GM21360 (cell line): ENCODE data around the gene GTF2A1.
A peak's percentile ranks its signal among the peaks of the same experiment; 100 is the strongest.
"Not testable (repeated sequence)": the region's sequence is repeated elsewhere in the genome, so short reads cannot be mapped to it uniquely, and the experiment has no call there.

Experiments used
- ATAC-seq: cut with Tn5 transposase; IDR thresholded peaks from one replicate; pipeline ENCODE4 v1.9.1; 2021; ENCODE audit warnings: mild to moderate bottlenecking, moderate library complexity; ENCODE audit not compliant: unreplicated experiment

Gene GTF2A1

DNA sequence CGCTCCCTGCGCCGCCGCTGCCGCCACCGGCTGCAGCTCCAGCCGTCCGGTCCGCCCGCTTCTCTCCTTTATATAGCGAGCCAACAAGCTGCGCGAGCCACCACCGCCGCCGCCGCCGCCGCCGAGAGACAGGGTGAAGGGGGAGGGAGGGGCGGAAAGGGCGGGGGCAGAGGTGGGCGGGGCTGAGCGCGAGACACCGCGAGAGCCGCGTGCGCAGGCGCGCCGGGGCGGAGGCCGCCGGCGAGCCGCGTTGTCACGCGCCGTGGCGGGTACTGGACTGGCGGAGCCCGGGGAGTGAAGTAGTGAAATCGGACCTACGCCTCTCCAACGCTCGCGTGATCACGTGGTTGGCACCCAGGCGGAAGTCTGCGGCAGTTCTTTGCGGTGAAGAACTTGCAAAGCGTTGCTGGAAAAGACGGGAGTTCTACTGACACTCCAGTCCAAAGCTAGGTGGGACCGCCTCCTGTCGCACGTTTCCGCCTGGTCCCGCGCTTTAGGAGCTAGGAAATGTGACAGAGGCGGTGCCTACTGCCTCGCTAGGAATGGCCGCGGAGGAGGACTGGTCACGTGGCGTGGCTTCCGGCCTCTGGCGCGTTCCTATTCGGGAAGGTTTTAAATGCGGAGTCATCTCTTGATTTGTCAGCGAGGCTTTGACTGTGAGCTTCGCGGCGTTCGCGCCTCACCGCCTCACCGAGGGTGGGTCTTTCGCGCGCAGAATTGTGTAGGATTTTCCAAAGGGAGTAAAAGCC is at the start of gene GTF2A1:
GTF2A1 (minus strand) TSS at position 130 of the 749 bp plus-strand sequence. CDS start 441 bp downstream, outside the sequence.
- ATAC-seq: peak; percentile 69

DNA sequence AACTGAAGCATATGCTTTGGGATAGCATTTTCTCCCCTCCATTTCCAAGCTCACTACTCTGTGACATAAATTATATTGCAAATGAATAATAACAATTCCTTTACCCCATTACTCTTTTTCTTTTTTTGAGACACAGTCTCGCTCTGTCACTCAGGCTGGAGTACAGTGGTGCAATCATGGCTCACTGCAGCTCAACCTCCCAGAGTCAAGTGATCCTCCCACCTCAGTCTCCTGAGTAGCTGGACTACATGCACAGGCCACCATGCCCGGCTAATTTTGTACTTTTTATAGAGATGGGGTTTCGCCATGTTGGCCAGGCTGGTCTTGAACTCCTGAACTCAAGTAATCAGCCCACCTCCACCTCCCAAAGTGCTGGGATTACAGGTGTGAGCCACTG is 49.2 kb upstream of the GTF2A1 start:
- ATAC-seq: no peak

DNA sequence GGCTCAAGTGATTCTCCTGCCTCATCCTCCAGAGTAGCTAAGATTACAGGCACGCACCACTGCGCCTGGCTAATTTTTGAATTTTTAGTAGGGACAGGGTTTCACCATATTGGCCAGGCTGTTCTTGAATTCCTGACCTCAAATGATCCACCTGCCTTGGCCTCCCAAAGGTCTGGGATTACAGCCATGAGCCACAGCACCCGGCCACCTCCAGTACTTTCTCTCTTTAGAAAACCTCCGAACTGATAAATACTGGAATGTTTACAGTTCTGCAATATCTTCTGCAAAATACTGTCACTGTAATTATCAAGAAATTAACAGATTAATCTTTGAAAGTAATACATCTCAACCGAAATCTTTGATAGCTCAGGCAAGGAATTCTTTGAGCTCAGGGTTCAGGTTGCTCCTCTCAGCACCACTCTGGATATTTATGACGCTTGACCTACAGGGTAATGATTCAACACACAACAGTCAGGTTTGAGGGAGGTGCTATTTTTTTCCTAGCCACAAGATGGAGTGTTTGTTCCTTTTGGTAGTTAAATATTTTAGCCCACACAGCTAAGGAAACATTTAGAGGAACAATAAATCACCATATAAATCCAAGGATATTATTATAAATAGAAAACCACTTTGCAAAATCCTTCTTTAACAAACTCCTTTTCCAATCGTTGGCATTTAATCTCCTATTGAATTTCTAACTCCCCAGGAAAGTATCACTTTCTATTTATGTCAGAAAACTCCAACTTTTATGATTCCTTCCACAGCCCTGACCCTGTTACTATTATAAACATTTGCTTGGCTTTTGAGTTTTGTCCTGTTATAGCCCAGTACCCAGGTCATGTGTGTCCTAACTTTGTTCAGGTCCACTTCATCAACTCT is 48.6 kb upstream of the GTF2A1 start:
- peak; percentile 71 for ATAC-seq

DNA sequence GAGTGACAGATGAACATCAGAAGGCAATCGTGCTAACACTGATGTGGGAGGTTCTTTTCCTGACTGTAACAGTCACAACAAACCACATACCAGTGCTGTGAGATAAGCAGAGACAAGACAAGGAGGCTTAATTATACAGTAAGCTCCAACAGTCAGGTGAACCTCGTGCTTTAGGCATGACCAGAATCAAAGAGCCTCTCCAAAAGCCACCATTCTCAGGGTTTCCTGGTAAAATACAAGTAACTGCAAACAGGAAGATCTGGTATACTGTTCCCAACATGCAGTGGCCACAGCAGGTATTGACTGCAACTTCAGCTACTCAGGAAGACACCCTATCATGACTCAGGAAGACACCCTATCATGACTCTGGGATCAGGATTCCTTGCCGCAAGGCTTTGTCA is 47.3 kb upstream of the GTF2A1 start:
- ATAC-seq: no peak

DNA sequence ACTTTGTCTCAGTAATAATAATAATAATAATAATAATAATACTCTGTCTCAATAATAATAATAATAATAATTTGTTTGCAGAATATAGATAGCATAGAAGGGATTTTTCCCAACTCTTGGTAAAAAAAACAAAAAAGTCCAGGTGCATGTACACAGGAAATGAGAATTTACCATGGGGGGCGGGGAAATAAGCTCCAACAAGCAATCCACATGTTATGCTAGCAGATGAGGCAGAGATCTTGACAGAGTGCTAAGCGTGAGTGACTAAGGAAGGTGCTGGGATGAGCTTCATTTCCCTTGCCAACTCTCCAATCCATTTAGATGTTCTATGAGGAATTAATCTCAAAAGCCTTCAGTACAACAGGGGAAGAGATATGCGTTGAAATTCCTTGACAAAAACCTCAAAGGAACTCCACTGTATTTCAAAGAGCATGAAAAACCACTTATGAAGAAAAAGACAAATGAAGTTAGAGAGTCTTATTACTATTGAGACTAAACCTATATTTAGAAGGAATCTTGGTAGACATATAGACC is 44.9 kb upstream of the GTF2A1 start:
- ATAC-seq: no peak

DNA sequence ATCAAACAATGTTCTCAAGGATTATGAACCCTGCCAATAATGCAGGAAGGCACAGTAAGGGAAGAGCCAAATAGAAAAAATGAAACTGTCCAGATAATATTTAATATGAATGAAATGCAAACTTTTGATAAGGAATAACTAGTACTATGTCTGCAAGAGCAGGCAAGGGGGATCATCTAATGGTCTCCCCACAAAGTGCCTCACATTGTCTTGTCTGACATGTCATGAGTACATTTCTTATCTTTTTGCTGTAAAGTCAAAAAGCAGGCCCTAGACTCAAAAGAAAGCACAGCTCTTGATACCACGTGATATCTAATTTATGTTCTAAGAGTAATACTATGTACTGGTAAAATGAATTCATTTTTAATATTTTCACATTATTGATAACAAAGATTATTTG is 43.9 kb upstream of the GTF2A1 start:
- ATAC-seq: no peak

DNA sequence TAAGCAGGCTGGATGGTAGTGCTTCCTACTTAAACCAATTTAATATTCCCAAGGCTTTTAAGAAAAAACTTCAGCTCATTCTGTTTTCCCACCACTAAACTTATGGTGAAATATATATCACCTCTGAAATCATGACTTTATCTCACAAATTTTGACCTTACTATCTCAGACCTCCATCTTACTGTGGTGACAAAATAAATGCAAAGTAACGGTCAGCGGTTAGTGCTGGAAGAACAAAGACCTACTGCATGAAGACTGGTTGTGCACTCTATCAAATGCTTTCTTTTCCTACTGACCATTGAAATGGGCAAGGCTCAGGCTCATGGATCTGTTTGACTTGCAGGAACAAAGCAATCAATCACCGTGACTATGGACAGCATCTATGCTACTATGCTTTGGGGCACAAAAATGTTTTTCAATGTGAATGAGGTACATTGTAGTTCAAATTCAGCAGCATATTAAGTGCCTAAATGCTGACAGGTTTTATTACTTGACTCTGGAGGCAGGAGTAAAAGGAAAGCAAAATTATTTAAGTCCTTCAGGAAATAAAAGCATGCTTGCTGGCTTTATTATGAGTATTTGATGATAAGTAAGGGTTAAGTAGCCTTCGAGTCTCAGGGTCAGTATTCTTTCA is 43.1 kb upstream of the GTF2A1 start:
- ATAC-seq: no peak

DNA sequence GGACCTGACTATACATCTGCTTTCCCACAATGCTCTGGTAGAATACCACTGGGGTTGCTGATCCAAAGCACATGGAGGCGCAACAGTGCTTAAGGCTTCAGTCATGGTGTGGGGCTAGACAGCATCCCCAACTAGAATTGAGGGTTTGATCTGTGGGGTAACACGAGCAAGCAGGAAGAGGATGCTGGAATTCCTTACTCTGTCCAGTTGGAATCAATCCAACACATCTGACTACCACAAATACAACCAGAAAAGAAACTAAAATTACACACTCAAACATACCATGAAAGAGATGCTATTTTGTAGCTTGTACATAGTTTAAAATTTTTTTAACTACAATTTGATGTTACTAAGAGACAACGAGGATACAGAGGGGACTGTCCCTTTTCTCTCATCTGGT is 40.4 kb upstream of the GTF2A1 start:
- no peak for ATAC-seq

DNA sequence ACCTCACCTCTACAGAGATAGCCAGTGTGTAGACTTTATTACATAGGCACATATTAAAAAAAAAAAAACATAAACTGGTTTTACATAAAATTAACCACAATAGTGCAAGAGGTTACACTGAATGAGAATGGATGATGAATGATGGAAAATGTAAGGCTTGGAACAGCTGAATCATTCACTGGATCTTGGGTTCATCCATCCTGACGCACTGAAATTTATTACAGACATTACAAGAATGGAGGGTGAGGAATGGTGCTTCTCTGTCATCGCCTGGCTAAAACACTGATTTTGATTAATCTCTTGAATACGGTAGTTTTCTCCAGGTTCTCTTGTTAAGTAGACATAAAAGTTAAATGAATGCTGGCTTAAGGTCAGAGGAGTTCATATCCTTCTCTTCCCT is 40.0 kb upstream of the GTF2A1 start:
- ATAC-seq: no peak

DNA sequence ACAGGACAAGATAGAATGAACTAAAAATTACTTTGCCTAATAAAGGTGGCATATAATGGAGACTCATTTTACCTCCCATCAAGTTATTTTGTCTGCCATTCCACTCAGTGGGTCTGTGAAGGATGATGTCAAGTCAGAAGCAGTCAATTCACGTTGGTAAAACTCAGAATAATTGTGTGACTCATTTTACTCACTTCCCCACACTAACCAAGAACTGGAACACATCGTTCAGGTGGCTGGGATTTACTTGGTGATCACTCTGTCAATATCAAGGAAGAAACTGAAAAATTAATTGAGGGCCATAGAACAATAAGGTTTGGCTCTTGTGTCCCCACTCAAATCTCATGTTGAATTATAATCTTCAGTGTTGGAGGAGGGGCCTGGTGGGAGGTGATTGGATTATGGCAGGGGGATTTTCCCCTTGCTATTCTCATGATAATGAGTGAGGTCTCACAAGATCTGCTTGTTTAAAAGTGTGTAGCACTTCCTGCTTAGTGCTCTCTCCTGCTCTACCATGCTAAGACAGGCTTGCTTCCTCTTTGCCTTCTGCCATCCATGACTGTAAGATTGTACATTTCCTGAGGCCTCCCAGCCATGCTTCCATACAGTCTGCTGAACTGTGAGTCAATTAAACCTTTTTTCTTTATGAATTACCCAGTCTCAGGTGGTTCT is 35.7 kb upstream of the GTF2A1 start:
- ATAC-seq: peak; percentile 75

DNA sequence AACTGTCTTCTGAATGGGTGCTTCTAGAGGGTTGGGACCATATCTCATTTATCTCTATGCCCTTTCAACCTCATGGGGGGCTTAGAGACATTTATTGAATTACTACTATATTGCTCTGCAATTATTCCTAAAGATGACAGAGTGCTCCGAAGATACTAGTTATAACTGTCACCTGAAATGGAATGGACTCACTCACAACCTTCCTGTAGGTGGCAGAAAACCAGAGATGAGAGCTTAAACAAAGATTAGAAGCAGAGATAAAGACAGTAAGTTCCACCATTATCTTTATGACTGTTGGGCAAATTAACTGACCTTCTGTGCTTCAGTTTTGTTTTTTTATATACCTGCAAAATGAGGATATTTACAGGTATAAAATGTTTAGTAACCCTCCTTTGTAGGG is 31.5 kb upstream of the GTF2A1 start:
- ATAC-seq: no peak

DNA sequence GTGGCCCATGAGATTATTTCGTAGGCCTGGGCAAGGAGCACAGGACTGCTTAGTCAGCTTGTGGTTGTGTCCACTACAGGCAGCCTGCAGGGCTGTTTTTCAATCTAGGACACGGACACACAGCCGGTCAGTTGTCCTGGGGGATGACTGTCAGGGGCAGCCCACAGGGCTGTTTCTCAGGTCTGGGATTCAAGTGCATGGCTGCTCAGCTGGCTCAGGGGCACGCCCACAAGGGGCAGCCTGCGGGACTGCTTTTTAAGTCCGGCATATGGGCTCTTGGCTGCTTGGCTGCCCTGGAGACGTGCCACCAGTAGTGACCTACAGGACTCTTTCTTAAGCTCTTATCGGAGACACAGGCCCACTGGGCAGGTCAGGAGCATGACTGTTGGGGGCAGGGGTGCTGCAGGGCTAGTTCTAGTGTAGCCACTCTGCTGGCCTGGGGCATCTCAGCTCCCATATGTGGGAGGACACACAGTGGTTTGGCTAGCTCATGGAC is 26.6 kb upstream of the GTF2A1 start:
- no peak for ATAC-seq

DNA sequence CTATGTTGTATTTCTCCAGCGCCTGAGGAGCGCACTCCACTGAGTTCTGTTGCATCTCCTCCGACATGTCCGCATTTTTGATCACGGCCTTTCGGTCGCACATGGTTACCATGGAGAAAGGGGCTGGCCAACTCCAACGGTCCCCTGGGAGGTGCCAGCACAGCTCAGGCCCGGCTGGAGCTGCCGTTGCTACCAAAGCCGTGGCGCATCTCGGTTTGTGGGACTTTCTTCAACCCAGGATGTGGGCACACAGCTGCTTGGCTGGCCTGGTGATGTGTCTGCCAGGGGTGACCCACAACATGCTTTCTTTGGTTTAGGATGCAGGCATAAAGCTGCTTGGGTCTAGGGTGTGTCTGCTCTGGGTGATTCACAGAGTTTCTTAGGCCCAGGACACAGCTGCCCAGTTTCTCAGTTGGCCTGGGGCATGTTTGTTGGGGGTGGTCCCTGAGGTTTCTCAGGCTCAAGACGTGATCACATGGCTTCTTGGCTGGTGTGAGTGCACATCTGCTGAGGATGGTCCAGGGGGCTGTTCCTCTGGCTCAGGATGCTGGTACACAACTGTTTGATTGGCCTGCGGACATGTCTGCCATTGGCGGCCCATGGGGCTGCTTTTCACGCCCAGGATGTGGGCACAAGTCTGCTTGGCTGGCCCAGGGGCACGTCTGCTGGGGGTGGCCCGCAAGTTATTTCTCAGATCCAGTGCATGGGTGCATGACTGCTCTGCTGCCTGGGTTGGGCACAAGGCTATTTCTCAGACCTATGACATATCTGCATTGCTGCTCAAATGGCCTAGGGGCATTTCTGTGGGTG is 25.9 kb upstream of the GTF2A1 start:
- ATAC-seq: no peak

DNA sequence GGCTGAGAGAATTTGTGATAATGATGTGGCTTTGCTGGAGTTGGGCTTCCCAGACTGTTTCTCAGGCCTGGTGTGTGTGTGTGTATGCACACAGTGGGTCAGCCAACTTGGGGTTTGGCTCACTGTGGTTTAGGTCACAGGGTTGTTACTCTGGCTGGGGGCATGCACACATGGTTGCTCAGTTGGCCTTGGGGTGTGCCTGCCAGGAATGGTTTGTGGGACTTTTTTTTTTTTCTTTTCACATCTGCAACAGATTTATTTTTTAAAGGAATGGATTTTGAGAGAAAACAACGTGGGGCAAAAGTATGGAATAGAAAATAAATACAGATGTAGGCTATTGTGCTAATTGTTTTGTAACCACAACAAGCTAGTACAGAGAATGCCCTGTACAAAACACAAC is 25.0 kb upstream of the GTF2A1 start:
- ATAC-seq: no peak

DNA sequence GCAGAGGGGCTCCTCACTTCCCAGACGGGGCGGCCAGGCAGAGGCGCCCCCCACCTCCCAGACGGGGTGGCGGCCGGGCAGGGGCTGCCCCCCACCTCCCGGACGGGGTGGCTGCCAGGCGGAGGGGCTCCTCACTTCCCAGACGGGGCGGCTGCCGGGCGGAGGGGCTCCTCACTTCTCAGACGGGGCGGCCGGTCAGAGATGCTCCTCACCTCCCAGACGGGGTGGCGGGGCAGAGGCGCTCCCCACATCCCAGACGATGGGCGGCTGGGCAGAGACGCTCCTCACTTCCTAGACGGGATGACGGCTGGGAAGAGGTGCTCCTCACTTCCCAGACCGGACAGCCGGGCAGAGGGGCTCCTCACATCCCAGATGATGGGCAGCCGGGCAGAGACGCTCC is 23.7 kb upstream of the GTF2A1 start:
- ATAC-seq: not testable (repeated sequence)

DNA sequence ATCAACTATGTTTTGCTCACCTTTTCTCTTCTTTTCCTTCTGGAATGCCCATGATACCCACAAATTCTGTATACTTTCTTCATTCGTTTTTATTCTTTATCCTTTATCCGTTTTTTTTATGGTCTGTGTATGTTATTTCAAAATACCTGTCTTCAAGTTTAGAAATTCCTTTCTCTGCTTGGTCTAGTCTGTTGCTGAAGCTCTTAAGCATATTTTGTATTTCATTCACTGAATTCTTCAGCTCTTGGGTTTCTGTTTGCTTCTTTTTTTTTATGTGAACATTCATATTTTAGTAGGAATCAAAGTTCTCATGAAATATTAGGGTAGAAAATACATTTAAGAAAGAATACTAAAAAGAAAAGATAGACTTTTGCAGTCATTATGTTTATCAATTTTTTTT is 22.7 kb upstream of the GTF2A1 start:
- no peak for ATAC-seq

DNA sequence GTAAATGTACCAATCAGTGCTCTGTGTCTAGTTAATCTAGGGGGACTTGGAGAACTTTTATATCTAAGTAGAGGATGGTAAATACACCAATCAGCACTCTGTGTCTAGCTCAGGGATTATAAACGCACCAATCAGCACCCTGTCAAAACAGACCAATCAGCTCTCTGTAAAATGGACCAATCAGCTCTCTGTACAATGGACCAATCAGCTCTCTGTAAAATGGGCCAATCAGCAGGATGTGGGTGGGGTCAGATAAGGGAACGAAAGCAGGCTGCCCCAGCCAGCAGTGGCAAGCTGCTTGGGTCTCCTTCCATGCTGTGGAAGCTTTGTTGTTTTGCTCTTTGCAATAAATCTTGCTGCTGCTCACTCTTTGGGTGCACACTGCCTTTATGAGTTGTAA is 16.1 kb upstream of the GTF2A1 start:
- ATAC-seq: not testable (repeated sequence)

DNA sequence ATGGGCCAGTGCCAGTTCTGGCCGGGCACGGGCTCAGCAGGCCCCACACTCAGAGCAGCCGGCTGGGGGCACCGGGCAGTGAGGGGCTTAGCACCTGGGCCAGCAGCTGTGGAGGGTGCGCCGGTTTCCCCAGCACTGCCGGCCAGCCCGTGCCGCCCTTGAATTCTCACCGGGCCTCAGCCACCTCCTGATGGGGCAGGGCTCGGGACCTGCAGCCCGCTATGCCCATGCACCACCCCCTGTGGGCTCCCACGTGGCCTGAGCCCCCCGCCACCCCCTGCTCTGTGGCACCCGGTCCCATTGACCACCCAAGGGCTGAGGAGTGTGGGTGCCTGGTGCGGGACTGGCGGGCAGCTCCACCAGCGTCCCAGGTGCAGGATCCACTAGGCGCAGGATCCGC is 15.4 kb upstream of the GTF2A1 start:
- ATAC-seq: no peak

DNA sequence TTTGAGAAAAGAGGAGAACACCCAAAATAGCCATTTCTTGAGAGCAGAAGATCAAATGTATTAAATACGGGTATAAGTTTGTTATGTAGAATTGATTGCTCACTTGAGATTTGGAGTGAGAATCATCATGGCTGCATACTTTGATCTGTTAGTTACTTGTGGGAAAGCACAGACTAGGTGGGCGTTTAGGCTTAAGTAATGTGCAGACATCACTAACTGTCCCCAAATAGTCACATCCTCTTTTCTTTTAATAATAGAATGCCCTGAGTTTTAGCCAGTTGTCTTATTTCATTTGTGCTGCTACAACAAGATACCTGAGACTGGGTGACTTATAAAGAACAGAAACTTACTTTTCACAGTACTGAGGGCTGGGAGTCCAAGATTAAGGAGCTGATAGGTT is 14.3 kb upstream of the GTF2A1 start:
- peak; percentile 86 for ATAC-seq

DNA sequence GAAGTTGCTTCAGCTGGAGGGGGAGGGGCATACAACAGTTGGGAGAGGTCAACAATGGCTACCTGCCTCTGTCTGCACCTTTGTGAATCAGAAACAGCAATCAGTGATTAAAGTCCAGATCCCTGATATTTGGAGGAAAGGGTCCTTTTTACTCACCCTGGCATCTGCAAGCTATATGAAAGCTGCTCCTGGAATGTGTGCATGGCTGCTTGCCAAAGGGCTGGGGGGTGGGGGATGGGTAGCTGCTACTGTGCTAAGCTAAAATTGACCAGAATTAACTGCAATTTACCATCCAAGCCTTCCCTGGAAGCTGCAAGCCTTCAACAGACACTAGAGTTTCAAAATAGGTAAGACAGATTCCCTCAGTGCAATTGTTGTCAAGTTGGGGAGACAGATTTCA is 13.5 kb upstream of the GTF2A1 start:
- ATAC-seq: no peak
